ENCODE results near the gene MECP2.
"Not testable (repeated sequence)": the region's sequence is repeated elsewhere in the genome, so short reads cannot be mapped to it uniquely, and the experiment has no call there.

MECP2 gene

DNA sequence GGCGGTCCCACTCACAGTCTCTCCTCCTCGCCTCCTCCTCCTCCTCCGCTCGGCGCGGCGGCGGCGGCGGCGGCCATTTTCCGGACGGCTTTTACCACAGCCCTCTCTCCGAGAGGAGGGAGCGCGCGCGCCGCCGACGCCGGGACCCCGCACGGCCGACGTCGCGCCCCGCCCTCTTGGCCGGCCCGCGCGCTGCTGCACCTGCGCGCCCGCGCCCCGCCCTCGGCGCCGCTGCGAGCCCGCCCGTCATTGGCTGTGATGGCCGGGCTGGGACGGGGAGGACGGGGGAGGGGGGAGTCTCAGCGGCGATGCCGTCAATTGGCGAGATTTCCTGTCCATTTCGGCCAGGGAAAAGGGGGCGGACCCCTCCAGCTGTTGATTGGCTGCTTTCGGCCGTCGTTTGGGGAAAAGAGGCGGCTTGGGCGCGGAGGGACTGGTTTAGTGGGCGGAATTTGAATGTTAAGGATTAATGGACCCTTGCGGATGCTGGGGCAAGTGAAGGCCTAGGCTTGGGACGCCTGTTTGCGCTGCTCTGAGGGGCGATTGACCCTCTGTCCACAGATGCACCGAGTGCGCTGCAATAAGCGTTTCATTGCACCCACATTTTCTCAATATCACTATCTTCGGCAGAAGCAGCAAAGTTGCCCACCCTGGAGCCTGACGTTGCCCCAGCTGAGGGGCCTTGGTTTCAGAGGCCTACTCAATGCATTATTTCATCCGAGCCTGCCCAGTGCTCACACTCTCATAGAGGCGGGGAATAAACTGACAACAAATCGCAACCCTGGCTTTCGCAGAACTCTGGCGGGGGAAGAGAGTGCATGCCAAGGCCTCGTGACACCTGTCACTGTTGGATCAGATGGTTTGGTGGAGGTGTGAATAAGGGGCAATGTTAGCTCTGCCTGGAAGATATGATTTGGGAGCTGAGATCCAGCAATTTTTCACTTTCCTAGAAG is at the start of gene MECP2:
Gene MECP2, minus strand, starts transcription at position 129 of the 953 bp plus-strand sequence.
- peak; percentile 21 to 93 (median 86) for DNase-seq

- not testable (repeated sequence) for DNase-seq
Observed at GRCh38 chrX:154144010-154144409, 46.5 kb upstream of the MECP2 start, which contains the start of gene OPN1LW. TSS of gene OPN1LW (plus strand) at chrX:154144243. CDS start at chrX:154144284, 41 bp downstream.

DNA sequence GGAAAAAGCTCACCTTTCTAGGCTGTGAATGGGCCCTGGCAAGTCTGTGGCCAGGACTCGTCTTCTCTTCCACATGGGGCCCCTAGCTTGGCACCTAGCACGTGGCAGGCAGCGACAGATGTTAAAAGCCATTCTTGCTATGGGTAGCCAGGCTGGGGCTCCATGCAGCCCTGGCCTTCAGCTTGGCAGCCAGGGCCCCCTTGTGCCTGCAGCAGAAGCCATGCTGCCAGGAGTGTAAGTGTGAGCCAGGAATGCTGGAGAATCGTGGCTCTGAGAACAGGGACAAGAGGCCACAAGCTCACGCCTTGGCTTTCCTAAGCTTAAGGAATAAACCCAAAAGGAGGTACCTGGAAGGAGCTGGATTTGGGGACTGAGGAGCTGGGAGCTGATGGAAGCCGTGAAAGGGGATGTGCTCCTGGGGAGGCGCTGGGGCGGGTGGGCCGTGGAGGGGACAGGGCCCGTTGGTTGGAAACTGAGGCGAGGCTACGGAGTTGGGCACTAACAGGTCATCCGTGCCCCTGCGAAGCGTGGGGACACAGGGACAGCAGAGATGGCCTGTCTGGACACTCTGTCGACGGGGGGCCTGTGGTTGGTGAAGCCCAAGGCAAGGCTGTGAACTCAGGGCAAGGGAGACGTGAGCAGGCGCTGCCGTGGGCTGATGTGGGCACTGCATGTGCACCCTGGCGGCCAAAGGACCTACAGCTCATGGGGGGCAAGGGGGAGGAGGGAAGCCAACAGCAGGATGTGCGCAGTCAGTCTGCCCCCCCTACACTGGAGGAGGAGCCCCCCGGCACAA is 45.6 kb upstream of the MECP2 start:
- no peak for DNase-seq

GRCh38 chrX:154142386-154142785 is 44.9 kb upstream of the MECP2 start:
- no peak for DNase-seq

DNA sequence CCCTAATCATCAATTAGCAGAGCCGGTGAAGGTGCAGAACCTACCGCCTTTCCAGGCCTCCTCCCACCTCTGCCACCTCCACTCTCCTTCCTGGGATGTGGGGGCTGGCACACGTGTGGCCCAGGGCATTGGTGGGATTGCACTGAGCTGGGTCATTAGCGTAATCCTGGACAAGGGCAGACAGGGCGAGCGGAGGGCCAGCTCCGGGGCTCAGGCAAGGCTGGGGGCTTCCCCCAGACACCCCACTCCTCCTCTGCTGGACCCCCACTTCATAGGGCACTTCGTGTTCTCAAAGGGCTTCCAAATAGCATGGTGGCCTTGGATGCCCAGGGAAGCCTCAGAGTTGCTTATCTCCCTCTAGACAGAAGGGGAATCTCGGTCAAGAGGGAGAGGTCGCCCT is 43.2 kb upstream of the MECP2 start:
- DNase-seq: no peak

- no peak for DNase-seq
Observed at GRCh38 chrX:154140206-154140605, 42.7 kb upstream of the MECP2 start.

DNA sequence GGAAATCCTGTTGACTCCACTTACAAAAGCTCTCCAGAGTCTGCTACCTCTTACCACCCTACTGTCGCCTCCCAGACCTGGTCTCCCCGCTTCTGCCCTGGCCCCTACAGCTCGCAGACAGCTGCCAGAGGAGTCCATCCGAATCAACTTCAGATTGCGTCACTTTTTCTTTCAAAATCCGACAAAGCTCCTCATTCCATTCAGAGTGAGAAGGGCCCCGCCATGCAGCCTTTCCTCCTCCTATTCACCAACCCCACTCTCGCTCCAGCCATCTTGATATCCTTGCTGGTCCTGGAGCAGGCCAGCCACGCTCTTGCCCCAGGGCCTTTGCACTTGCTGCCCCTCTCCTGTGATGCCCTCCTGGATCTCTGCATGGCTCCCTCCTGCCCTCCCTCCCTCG is 41.3 kb upstream of the MECP2 start:
- DNase-seq: no peak

- DNase-seq: peak in 33 of 58 donors; percentile 0 to 48 (median 11)
Observed at GRCh38 chrX:154136627-154137161, 39.2 kb upstream of the MECP2 start.

DNA sequence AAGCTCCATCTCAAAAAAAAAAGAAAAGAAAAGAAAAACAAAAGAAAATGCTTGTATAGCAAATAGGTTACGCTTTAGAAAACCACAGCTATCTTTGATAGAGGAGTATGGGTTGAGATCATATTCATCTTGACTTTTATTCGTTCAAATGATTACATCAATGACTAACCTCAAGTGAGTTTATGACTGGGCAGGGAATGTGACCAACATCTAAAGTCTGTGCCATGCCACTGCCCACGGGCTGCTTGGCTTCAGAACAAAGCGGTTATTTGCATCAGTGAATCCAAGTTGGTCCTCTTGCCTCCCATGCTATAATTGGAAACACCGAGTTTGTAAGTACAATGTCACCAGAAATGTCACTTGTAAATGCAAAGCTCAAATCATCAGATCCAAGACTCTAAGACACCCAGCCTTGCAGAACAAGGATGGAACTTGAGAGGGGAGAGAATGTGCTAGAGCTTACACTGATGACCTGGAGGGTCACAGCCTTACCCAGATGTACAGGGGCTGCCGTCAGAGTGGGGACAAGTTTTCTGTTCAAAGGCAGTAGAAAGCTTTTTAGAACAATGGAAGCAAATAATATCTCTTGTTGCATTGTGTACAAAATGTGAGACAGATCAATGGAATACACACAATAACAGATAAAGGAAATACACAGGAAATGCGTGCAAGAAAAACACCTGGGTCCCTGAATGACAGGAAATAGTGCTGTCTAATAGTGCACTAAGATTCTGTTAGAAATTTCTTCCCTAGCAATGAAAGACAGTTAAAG is 38.1 kb upstream of the MECP2 start:
- no peak for DNase-seq

DNA sequence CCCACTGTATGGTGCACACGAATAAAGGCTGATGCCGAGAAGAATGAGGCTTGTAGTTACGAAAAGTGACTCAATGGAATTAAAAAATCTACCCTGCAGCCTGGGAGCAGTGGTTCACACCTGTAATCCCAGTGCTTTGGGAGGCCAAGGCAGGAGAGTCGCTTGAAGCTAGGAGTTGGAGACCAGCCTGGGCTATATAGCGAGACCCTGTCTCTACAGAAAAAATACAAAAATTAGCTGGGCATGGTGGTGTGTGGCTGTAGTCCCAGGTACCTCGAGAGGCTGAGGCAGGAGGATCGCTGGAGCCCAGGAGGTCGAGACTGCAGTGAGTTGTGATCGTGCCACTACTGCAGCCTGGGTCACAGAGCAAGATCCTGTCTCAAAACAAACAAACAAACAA is 34.8 kb upstream of the MECP2 start:
- no peak for DNase-seq

DNA sequence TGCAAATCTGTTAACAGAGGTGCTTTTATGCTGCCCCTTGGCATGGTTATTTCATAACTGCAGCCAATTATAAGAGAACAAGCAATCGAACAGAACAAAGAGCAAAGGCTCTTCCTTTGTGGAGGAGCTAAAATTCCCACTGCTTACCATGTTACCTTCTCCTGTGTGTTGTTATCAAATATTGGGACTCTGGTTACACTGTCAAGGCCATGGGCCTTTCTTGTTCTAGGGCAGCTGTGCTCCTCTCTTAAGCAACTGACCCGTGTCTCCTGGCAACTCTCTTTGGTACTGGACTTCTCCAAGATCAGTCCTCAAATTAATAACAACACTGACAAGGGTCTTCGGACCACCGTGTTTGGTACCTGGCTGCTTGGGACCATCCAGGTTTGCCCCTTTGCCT is 34.4 kb upstream of the MECP2 start:
- no peak for DNase-seq

GRCh38 chrX:154126101-154126500 is 28.6 kb upstream of the MECP2 start:
- DNase-seq: no peak

- DNase-seq: peak in 8 of 58 donors; percentile 1 to 12 (median 4)
Observed at GRCh38 chrX:154125391-154126040, 28.0 kb upstream of the MECP2 start.

- DNase-seq: peak in 2 of 58 donors; percentile 3 to 18
Observed at GRCh38 chrX:154123241-154124219, 26.0 kb upstream of the MECP2 start.

DNA sequence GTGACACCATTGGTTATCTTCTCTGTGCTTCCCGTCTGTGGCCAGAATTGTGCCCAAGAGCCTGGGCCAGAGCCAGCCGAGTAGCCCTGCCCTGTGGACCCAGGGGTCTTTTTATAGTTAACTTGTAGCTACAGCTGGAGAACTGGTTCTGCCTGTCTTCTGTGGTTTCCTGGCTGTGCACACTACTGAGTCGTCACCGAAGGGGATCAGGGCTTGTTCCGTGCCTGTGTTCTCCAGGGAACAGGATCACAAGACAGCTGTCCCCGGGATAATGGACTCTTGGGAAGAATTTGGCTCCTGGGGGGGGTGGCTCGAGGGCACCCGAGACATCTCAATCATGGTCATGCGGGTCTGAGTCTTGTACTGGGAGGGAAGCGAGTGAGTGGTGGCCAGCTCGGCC is 24.4 kb upstream of the MECP2 start:
- no peak for DNase-seq

GRCh38 chrX:154121207-154121606 is 23.7 kb upstream of the MECP2 start:
- no peak for DNase-seq

DNA sequence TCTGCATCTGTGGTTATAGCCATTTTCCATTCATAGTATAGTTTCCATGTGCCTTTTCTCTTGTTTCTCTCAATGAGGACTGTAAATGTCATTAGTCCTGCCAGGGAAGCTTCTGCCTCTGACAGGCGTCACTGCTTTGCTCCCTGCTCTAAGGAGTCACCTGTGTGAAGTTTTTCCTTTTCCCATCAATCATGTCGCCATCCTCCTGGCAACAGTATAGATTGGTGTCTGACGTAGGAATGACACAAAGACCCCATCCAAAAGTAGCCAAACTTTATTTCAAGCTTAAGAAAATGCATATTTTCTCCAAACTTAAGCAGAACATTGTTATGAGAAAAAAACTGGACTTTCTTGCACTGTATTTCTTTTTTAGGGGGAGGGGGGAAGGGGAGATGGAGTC is 23.1 kb upstream of the MECP2 start:
- DNase-seq: no peak

DNA sequence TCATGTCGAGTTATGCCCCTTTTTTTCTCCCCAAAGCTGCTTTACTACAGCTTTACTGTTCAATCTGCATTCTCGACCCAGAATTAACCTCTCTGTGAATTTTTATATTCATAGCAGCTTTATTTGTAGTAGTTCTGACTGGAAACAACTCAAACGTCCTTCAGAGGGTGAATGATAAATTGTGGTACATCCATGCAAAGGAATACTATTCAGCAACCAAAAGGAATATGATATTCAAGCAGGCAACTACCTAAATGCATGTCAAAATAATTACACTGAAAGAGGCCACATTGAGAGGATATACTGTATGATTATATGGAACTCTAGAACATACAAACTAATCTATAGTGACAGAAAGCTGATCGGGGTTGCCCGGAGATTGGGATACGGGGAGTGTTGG is 20.0 kb upstream of the MECP2 start:
- no peak for DNase-seq

Measured in anterior cingulate cortex (tissue), 58 donors.